ENCODE data around the gene PPP1CB.
A peak's percentile ranks its signal among the peaks of the same experiment; 100 is the strongest.

PPP1CB gene

GRCh38 chr2:28748176-28748575 is 3.5 kb upstream of the PPP1CB start:
- no peak overlapping the region for H3K4me3 ChIP-seq (replicated peaks; ENCODE audit: low read depth, low read length)
- TF ChIP-seq CTCF (IDR thresholded peaks at IDR 0.05; ENCODE audit: low read depth, low read length, missing control alignments) = no peak
- DNase-seq (ENCODE audit: extremely low read depth, low read depth) = no peak

- H3K4me3 ChIP-seq (replicated peaks; ENCODE audit: low read depth, low read length) = no peak overlapping the region
- no peak for TF ChIP-seq CTCF (IDR thresholded peaks at IDR 0.05; ENCODE audit: low read depth, low read length, missing control alignments)
- DNase-seq (ENCODE audit: extremely low read depth, low read depth) = no peak
Measured at GRCh38 chr2:28748941-28749340, 2.7 kb upstream of the PPP1CB start.

- DNase-seq (ENCODE audit: extremely low read depth, low read depth) = no peak
- no peak overlapping the region for H3K4me3 ChIP-seq (replicated peaks; ENCODE audit: low read depth, low read length)
Measured at GRCh38 chr2:28749526-28749925, 2.1 kb upstream of the PPP1CB start.

DNA sequence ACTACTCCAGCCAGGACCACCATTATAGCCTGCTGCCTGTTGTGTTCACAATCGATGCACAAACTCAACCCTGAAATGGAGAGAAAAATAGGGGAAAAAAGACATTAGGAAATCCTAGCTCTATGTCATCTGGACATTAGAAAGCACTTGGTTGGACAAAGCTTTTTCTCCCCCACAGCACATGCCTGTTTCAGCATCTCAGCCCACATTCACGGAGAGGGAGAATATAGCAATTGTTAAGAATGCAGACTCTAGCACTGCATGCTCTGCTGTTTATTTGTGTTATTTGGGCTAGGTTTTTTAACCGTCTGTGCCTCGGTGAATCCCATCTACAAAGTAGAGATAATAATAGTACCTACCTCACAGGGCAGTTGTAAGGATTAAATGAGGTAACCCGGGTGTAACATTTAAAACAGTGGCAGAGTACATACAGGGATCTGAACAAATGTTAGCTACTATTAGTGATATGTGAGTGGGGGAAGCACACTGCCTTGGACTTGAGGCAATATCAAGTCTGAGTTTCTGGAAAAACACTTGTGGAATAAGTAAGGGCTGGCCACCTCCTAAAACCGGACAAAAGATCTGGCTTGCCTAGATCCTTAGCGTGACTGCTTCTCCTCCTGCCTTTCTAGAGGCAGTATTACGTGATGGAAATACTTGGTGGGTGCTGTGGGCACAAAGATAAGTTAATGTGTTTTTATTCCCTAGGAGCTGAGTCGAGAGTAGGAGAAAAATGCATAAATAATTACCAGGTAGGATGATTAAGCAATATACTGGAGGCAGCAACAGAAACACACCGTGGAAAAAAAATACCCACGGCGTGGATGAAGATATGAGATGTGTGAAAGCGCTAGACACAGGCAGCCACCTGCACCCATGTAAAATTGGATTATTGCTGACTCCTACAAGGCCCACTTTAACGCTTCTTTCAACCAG is 1.0 kb upstream of the PPP1CB start:
- no peak for TF ChIP-seq CTCF (IDR thresholded peaks at IDR 0.05; ENCODE audit: low read depth, low read length, missing control alignments)
- no peak for DNase-seq (ENCODE audit: extremely low read depth, low read depth)
- peak overlapping the region; percentile 88 for H3K4me3 ChIP-seq (replicated peaks; ENCODE audit: low read depth, low read length)

More at GRCh38 chr2:28749526-28749925, 2.1 kb upstream of the PPP1CB start:
- TF ChIP-seq CTCF (IDR thresholded peaks at IDR 0.05; ENCODE audit: low read depth, low read length, missing control alignments) = no peak

DNA sequence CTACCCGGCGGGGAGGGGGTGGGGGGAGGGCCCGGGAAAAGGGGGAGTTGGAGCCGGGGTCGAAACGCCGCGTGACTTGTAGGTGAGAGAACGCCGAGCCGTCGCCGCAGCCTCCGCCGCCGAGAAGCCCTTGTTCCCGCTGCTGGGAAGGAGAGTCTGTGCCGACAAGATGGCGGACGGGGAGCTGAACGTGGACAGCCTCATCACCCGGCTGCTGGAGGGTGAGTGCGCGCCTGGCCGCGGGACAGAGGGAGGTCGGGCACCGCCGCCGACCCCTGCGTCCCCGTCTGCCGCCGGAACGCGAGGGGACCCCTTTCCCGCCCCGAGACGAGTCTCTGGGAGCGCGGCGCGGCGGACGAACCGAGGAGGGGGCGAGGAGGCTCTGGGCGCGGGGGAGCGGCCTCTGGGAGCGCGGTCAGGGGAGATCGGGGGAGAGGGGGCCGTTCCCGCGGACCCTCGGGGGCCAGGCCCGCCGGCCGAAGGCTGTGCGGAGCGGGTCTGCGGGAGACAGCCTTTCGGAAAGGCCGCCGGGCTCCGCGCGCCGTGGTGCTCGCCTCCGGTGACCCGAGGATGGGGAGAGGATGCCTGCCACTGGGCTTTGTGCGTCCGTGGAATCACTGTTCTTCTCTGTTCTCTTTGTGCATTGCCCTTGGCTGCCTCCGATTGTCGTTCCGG is 463 bp downstream of the PPP1CB start:
- peak overlapping the region; percentile 88 for H3K4me3 ChIP-seq (replicated peaks; ENCODE audit: low read depth, low read length)
- no peak for TF ChIP-seq CTCF (IDR thresholded peaks at IDR 0.05; ENCODE audit: low read depth, low read length, missing control alignments)

GRCh38 chr2:28752631-28753376 is 1.2 kb downstream of the PPP1CB start:
- peak overlapping the region; percentile 88 for H3K4me3 ChIP-seq (replicated peaks; ENCODE audit: low read depth, low read length)
- no peak for DNase-seq (ENCODE audit: extremely low read depth, low read depth)
- TF ChIP-seq CTCF (IDR thresholded peaks at IDR 0.05; ENCODE audit: low read depth, low read length, missing control alignments) = no peak

More for the DNA sequence above, 463 bp downstream of the PPP1CB start:
- DNase-seq (ENCODE audit: extremely low read depth, low read depth) = no peak
